ENCODE measurements around the gene TBC1D21.

TBC1D21 gene

DNA sequence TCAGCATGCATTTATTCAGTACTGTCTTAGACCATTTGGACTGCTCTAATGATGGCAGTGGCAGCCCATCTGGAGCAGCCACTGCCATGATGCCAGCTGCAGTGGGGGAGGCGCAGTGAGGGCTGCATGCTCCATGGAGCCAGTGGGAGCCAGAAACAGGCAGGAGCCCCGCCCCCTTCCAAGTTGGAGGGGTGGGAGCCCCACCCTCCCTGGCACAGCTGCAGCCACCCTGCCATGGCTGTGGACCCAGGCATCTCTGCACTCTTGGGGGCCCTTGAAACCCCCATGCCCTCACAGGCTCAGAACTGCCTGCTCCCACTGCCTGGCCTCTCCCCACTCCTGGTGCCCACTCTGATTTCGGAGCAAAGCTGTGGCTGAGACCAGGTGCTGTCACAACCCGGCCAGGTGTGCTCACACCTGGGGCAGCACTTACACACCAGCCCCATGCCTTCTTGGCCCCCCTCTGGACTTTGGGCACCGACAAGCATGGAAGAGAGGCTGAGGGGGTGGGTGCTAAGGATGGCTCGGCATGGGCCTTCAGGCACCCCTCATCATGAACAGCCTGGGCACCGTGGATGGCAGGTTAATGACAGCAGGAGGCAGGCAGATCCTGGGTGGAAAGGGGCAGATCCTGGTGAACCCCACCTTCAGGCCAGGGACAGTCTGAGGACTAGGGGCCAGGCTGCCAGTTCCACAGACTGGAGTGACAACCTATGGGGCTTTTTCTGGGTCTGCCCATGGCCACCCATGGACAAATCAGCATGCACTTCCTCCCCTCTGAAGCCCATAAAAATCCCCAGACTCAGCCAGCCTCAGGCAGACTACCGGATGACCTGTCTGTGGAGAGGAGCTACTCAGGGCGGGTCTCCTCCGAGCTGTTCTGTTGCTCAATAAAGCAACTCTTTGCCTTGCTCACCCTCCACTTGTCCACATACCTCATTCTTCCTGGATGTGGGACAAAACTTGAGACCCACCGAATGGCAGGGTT lies 18.3 kb downstream of the TBC1D21 start:
- DNase-seq = no peak

DNA sequence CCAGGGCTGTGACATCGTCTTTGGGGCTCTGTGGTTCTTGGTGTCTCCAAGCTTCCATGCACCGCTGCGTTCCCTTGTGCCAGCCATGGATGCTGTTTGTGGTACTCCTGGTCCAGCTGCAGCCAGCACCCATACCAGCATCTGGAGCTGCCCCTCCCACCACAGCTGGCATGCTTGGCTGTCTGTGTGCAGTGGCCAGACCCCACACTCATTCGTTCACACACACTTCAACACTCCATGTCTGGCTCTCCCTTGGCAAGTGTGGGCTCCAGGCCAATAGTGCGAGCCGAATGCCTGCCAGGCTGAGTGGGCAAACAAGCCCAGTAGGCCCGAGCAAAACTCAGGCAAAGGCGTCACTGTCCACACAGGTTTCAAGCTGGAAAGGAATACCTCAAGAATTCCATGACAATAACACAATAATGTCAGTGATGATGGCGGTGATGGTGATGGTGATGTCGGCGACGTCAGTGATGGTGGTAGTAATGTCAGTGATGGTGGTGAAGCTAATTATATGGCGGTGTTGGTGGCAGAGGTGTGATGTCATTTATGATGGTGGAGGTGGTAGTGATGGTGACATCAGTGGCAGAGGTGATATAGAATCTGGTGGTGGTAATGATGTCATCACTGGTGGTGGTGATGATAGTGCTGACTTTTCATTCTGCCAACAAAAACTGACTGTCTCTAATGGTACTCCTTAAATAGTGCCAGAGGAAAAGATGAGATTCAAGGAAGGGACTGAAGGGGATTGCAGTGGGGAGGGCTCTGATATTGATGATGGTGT lies 19.3 kb downstream of the TBC1D21 start:
- DNase-seq = no peak

DNA sequence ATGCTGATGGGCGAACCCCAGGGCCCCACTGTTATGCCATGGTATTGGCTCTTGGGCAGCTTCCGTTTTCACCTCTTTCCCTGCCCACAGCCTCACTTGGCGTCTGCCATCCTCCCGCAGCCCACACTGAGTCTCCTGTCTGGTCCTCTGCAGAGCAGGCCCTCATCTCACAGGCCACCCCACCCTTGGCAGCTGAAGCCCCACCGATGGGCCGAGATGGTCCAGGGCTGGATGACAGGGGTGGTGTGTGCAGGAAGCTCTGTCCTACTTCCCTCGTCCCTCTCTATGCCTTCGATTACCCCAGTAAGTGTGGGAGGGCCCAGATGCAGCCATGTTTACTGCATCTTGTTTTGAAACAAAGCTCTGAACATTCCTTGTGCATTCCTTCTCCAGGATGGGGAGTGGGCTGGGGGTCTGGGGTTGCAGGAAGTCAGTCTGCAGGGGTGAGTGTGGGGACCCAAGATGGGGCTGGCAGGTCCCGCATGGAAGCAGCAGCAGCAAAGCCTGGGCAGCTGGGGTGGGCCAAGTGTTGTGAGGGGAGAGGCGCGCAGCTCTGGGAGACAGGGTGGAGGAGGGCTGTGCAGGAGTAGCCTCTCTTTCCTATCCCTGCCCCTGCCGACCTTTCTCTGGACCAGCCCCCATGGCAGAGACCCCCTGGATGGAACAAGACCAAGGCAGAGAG lies 20.9 kb downstream of the TBC1D21 start:
- no peak for DNase-seq

DNA sequence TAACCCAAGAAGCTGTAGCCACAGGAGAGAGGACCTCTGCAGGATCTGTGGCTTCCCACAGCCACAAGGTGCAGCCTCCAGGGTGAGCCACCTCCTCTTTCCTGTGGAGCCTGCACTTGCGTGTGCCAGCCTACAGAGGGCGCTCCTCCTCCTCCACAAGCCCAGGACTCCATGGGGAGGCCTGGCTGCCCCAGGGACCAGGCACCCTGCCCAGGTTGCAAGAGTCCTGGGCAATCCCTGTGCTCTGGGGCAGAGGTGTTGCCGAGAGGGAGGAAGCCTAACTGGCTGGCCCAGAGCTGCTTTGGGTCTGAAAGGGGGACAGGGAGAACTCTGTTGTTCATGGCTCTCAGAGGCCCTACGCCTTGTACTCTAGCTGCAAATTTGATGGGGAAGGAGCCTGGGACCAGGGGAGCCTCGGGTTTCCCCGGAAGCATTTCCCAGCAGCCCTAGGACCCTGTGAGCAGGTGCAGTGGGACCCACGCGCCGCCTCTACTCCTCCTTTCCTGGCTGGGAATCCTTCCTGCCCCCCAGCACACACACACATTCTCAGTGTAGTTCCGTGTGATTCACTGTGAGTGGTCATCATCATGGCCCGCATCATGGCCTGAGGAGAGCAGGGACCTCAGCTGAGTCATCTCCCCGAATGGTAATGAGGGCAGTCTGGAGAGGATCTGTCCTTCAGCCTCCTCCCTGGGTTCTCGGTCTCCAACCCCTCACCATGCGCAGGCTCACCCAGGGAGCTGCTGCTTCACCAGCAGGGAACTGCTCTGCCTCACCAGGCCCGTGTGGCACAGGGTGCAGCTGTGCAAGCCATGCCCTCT lies 24.3 kb downstream of the TBC1D21 start:
- DNase-seq = no peak

DNA sequence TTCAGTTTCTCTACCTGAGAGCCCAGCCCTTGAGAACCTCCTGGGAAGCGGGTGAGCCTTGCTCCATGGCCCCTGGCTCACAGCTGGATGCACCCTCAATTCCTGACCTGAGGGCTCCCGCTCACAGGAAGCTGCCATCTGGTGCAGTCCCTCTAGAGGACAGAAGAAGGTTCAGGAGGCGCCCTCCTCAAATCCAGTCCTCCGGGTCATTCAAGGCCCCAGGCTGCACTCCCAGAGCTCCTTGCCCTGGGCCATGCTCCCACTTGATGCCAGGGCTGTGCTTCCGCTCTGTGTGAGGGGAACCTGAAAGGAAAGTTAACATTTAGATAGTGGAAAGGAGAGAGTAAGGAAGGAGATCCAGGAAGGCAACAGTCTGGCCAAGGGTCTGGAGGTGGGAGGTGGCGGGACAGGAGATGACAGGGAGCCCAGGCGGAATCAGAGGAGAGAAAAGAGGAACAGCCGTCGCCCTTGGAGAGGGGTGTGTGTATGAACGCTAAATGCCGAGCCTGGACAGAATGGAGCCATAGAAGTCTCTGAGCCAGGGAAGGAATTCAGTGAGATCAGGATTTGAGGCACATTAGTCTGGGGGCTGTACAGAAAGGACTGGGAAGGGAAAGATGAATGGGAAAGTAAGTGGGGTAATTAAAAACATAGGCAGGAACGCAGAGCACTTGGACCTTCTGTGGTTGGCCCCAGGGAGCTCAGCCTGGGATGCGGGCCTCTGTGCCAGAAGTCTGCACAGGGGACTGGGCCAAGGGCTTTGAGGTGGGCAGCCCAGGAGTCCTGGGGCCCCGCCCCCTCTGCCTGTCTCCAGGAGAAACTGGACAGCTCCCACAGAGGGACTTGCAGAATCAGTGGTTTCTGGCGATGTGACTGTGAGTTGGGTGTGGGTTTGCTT lies 26.1 kb downstream of the TBC1D21 start:
- no peak for DNase-seq

DNA sequence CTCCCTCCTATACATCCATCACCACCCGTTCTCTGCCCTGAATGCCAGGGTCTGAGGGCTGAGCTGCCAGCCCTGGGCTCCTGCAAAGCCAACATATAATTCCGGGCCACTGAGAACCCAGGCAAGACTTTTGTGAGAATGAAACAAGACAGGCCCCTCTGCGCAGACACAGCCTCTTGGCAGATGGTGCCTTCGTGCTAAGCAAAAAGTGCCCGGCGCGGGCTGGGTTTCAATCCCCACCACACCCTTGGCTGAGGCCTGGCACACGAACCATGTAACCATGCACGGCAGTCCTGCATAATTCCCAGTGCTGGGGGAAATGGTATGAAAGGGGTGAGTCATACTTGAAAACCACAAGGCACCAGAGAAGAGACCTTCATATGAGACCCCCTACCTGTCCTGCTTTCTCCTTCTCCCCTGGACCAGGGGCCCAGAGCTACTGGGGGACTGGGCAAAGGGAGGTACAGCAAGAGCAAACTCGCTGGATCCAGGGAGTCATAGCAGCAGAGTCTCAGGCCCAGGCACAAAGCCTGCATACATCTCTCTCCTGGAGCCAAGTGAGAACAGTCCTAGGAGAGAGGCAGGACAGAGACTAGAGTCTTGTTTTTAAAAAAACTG lies 26.8 kb downstream of the TBC1D21 start:
- DNase-seq = no peak

DNA sequence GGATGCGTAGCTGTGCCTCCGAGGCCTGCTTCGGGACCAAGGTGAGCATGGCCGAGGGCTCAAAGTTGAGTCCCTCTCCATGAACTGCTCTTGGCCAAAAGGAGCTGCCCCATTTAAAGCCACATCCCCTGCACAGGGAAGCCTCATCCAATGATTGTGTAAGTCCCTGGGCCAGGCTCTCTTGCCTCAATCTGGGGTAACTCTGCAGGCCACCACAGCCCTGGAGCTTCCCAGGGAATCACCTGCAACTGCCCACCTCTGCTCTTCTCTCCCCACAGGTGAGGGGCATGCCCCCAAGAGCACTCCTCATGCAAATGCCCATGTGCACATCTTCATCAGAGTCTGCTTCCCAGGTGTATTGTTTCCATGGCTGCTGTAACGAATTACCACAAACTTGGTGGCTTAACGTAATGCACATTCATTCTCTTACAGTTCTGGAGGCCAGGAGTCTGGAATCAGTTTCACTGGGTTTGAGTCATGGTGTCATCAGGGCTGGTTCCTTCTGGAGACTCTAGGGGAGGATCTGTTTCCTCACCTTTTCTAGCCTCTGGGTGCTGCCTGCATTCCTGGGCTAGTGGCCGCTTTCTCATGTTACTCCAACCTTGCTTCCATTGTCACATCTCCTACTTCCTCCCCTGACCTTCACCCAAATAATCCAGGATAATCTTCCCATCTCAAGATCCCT lies 27.9 kb downstream of the TBC1D21 start:
- DNase-seq = no peak

DNA sequence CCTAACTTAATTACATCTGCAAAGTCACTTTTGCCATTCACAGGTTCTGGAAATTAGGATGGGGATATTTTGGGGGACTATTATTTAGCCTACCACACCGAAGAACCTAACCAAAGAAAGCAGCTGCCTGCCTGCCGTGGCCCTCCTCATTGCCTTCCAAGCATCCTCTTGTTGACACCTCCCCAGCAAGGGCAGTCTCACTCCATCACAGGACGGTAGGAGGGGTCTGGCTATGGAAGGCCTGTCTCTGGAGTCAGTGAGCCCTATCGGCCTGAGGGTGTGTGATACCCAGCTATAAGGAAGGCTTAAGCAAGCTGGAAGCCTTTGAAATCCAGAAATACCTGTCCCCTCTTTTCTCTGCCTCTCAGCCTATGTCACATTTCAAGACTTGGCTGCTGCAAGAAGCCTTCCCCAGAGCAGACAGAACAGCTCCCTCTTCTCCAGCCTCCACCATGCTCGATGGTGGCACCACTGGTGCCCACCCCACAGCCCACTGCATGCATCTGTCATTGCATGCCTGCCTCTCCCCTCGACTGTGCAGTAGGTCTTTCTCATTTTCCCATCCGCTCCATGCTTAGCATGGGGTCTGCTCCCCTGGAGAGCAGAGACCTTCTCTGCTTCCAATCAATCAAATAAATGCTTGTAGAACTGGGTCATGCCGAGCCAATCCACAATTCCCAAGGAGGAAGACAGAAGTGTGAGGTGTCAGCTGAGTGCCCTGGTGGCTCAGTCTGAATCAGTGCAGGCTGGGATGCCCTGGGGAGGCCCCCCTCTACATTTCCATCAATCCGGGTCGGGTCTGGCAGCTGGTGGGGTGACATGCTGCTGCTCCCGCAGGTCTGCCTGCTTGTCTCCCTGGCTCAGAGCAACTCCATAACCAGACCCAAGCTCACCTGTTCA lies 29.0 kb downstream of the TBC1D21 start:
- no peak for DNase-seq

DNA sequence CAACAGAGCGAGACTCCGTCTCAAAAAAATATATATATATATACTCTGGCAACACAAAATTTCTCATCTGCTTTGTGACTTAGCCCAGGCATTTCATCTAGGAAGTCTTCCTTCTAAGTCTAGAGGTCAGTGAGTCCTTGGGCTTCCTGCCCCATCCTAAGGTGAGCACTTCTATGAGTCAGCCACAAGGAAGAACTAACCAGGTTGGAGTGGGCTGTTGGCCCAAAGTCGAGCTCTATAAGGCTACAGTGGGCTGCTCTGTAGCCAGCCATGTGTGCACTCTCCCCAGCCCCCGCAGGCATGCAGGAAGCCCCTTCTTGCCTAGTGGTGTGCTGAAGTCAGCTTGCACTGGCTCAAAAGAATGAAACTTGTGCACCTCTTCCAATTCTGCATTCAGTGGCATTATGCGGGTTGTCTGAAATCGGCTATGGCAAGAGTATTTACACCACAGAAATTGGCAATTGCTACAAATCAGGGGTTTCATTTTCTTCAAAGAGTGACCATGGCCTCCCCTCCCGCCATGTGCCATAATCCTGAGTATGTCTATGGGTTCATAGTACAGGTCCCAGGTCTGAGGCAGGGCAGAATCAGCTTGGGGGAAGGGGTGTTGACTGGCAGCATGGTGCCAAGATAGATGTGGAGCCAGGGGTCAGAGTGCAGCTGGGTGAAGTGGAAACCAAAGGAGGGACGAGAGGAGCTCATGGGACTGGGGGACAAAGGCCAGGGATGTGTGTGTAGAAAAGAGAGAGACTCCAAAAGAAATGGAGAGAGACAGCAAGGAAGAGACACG lies 30.9 kb downstream of the TBC1D21 start:
- DNase-seq = no peak

DNA sequence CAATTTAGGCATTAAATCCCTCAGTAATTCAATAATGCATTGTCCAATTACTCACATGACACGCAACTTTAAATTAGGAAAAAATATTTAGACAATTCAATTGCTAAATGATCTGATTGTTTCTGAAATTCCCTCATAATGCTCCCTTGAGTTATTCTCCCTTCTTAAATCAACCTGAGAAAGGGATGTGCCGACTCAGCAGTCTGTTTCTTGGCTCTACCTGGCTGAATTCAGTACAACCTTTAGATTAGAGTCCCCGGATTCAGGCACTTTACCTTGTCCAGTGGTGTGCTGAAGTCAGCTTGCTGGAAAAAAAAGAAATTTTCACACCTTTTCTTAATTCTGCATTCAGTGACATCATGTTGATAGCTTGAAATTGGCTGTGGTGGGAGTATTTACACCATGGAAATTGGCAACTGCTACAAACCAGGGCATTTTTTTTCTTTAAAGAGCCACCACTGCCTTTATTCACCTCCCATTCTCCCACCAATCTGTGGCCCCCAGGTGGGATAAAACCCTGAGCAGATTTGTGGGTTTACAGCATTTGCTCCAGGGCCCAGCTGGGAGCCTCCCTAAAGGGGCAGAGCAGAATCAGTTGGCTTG lies 32.0 kb downstream of the TBC1D21 start:
- DNase-seq = no peak

DNA sequence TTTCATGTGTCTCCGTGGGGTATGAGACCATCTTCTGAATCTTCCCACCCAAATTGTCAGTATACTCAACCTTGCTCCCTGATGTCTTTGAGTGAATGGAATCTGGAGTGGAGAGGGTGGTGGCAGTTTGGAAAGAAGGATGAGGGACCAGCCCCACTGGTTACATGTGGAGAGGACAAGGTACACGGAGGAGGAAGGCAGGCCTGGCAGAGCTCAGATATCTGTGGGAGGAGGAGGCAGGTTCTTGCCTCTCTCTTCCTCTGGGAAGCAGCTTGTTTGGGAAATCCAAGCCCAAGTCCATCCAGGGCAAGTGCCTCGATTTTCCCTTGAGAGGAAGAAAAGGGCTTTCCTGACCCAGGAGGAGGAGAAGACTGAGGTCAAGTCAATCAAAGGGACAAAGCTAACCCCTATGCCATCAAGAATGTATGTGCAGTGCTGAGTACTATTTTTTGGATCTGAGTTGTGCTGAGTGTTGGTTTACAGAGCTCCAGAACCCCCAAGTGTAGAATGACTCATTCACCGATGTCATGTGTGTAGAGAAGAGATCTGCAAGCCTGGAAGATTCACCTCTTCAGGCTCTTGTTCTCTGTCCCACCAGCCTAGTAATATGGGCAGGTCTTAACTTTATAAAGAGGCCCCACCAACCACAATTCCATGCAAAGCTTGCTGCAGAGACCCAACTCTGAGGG lies 33.1 kb downstream of the TBC1D21 start:
- no peak for DNase-seq

DNA sequence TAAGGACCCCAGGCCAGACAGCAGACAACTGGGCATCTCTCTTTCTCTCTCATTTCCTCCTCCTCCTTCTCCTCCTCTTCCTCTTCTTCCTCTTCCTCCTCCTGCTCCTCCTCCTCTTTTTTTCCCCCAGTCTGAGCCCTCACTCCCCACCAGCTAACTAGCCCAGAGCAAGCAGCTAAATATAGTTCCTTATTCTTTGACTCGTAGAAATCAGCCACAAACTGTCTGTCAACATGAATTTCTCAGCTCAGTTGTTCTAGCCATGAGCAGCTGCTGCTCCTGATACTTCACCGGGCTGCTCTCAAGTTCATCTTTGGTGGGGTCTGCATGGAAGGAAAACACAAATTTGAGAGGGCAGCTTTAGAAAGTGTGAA lies 33.7 kb downstream of the TBC1D21 start:
- DNase-seq = peak; percentile 40

DNA sequence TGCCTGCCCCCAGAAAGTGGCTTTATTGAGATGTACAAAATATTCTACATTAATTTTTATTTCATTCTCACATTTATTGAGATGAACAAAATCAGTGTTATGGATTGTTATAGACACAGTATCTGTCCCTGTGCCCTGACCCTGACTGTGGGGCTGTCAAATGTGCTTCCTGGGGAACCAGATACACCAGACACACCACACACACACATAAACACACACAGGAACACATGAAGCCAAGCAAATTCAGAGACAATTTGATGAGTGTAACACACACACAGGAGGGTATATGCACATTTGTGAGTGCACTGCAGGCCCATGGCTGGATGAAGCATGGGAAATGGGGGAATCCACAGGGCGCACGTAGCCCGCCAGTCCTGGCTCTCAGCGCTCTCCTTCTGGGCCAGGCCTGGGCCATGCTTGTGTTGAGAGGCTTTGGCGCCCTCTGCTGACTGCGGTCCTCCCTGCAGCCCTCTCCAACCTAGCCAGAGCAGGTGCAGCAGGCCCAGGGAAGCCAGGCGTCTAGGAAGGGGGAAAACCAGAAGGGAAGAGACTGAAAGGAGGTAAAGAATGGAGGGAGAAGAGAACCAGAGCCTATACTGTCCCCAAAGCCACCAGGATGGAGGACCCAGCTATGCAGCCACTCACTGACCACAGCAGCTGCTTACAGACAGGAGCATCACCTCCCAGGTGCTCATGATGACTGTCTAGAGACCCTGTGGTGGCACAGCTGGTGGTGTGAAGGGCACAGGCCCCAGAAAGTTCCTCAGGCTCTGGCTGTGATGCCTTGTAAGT lies 34.9 kb downstream of the TBC1D21 start:
- DNase-seq = peak; percentile 17

DNA sequence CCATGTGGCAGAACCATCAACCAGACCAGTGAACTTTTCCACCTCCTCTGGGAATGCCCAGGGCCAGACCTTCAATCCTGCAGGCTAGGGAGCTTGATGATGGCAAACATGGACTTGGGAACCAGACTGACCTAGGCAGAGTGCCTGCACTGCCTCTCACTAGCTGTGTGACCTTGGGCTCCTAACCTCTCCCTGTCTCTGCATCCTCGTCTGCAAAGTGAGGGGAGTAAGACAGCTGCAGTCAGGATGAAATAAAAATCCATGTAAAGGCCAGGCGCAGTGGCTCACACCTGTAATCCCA lies 35.4 kb downstream of the TBC1D21 start:
- no peak for DNase-seq

DNA sequence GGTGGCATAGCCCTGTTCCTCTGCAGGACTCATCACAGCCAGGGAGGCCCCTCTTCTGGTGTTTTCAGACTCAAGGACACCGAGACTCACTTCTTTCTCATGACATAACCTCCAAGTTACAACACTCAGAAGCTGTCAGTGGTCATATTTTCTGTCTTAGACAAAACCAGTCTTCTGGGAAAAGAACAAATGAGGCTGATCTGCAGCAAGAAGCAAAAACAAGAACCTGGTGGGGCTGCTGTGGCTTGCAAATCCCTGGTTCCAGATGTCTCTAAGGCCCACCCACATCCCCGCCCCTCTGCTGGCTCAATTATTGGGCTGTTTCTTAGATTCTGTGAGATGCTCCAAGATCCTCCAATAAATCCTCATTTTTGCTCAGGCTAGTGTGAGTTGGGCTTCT lies 36.3 kb downstream of the TBC1D21 start:
- DNase-seq = no peak

DNA sequence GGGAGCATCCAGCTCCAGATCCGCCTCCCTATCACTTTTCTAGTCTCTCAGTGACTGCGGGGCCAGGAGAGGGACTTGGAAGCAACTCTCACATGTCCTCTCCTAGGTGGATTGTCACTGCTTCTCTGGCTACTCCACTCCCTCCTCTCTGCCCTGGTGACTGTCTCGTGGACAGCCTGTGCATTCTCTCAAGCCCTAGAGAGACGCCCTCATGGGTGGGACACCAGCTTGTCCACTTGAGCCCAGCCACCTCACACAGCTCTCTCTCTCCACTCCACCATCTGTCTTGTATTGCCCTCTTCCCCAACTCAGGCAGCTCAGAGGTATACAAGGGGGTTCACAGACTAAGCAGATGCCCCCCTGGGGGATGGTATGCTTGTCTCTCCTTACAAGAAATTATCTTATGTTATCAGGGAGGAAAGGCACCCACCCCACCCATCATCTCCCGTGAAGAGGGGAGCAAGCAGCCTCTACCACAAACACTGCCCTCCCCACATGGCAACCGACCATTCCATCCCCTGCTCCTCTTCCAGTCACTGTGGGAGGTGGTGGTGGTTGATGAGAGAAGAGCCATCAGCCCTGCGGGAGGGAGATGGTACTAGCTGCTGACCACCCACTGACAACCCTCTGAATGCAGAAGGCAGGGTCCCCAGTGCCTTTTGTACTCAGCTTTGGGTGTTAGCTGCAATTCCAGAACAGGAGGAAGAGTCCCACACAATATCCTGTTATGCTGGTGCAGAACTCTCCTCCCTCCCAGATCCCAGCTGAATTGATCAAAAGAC lies 37.3 kb downstream of the TBC1D21 start:
- DNase-seq = no peak

Measured in GF-D8 (cell line).